Stimulated activated CD8-positive, alpha-beta memory T cell treated with anti-CD3 and anti-CD28 coated beads, Interleukin-7, amount 100 ng/mL, for 1 hour (primary cell): ENCODE data around the gene ADCY1.

Experiments
- DNase-seq, 2 donors: peaks; one replicate each; pipeline ENCODE4 v3.0.0-alpha.2; 2020; ENCODE audit warnings: low read depth in 2 of 2

The ADCY1 gene

DNA sequence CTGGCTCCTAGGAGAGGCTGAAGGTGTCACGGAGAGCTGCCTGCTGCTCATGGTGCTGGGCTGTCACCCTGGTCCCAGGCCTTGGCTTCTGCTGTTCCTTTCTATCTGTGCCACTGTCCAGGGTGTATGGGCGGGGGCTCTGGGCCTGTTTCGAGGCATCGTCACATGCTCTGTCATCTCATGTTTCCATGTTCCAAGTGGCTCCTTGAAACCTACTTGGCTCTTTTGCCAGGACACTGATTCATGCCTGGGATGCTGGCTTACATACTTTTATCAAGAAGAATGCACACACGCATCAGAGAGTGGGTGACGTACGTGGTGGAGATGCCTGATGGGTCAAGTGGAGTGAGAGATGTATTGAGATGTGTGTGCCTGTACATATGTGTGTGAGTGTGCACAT lies 50.9 kb downstream of the ADCY1 start:
- no peak for DNase-seq

DNA sequence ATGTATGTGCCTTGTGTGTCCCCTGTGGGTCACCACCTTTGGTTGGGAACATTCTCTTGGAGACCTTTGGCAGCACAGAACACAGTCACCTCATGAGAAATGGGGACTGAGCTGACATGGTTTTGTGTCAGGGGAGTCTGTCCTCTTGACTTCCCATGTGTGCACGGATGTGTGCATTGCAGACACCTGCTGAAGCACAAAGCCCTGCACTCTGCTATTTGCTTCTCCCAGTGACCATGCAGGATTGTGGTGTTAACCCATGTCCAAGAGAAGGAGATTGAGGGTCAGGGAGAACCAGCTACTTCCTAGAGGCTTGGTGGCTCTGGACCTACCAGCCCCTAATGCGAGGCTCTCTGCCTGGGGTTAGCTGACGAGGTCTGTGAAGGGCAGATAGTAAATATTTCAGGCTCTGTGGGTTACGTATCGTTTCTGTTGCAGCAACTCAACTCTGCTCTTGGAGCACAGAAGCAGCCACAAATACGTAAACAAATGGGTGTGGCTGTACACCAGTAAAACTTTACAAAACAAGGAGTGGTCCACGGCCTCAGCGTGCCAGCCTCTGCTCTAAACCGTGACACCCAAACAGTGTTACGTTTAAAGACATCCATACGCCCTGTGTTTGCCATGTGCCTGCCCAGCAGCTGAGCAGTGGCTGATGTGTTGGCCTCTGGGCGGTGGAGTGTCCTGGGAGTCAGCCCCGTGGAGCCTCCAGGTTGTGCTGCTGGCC lies 51.7 kb downstream of the ADCY1 start:
- no peak for DNase-seq

DNA sequence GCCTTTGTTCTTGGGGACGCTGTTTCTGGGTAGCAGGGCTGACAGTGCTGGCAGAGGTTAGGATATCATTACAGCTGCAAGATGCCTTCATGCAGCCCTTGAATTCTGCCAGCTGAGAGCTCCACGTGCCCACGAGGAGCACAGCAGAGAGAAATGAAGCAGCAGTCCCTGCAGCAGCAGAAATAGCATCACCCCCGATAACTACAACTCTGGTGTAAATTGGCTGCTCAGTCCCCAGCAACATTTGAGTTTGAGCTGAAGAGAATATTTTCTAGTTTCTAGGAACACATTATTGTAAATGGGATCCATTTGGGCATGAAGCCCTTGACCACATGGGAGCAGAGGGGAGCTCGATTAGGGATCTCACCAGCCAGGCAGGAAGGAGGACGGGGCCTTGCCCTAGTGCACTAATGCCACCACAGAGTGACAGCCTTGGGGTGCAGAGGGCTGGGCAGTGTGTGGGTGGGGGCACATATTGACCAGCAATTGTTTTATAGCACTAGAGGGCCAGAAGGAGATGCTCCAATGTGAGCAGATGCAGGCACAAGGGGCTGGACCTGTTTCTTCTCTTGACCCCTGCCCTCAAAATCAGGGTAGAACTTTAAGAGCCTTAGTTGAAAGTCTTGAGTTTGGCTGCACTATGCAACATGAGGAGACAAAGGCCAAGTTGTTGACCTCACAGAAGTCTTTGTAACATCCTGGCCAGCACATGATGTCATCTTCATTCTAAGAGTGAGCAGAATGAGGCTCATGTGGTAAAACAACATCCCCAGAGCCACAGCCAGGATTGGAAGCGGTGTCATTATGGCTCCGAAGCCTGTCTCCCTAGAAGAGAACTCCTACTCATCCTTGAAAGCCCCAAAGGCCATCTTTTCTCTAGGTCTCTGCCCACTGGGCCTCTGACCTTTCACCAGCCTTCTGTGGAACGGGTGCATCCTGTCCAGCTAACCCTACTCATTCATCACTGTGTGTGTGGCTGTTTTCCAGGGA lies 52.6 kb downstream of the ADCY1 start:
- no peak for DNase-seq

DNA sequence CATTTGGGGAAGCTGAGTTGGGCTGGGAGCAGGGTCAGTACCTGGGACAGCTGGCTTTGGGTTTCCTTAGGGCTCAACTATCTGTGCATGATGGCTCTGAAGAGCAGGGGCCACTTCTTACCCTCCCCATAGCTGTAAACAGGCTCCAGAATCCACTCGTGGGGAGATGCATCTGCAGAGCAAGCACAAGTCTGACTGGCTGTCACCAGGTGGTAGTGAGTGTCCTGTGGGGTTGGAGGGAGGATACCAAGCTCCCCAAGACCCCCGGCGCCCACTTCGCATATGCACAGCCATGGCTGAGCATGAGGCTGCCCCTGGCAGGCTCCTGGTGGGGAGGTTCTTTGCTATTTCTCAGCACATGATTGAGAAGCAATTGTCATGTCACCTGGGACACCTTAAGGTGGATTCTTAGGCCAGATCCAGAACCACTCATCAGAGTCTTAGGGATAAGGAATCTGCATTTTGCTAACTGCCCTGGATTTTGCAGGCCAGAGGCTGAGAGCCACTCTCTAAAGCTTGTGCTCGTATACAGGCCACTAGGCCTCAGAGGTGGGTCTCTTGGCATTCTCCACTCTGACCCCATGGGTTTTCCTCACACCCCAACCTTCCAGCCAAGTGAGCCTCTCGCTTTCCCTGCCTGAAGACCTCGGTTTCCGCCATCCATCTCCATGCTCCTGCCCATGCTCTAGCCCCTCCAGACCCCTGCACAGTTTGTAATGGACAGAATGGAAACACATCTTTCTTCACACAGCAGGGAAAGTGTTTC lies 53.7 kb downstream of the ADCY1 start:
- no peak for DNase-seq

DNA sequence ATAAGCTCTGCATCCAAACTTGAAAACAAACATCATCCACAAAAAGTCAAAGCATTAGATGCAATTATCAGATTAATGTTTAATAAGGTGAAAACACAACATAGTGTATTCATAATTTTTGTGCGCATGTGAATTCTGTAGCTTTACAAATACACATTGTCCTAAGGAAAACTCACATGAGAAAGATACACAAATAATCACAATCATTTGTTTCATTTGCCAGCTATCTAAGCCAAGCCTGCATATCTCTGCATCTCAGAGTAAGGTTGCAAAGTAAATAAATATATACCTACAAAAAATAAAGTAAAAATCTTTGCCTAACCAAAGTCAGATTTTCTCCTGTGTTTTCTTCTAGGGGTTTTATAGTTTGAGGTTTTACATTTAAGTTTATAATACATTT lies 57.4 kb downstream of the ADCY1 start:
- no peak for DNase-seq

DNA sequence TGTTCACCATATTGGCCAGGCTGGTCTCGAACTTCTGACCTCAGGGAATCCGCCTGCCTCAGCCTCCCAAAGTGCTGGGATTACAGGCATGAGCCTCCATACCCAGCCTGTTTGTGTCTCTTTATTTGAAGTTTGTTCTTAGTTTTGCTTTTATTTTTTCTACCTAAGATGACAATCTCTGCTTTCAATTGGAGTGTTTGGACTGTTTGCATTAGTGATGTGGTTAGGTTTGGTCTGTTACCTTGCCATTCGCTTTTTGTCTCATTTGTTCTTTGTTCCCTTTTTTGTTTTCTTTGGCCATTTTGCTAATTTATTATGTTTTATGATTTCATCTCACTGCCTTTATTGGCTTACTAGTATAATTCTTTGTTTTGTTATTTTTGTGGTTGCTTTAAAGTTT lies 62.6 kb downstream of the ADCY1 start:
- no peak for DNase-seq

DNA sequence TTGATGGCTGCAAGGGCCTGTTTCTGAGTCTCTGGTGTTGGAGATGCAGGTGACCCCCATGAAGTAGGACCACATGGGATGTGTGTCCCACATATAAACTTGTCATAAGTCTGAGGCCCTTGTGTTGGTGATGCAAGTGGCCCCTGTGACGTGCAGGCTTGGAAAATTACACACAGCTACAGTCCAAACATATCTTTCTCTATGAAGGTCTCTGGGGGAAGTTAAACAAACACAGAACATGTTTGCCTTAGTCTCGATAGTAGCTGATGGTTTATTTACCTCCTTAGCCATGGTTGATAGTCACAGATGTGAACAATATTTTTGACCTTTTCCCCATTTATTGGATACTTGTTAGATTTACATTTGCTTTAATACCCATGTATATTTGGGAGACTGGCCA lies 64.7 kb downstream of the ADCY1 start:
- DNase-seq, result no peak

DNA sequence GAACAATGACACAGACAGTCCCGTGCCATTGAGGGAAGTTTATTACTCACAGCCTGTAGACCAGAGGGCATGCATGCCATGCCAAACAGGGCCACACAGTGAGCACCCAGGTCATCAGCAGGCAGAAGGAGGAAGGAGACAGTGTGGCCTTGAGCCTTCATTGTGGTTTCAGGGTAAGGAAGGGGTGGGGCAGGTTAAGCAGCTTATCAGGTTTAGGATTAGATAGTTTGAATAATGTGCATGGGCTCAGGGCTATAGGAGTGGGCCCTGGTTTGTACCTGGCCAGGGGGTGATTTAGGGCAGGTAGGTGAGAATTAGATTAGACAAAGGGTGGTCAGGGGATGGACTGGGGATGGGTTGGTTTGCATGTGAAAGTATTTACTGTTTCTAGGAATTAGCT lies 67.9 kb downstream of the ADCY1 start:
- no peak for DNase-seq

DNA sequence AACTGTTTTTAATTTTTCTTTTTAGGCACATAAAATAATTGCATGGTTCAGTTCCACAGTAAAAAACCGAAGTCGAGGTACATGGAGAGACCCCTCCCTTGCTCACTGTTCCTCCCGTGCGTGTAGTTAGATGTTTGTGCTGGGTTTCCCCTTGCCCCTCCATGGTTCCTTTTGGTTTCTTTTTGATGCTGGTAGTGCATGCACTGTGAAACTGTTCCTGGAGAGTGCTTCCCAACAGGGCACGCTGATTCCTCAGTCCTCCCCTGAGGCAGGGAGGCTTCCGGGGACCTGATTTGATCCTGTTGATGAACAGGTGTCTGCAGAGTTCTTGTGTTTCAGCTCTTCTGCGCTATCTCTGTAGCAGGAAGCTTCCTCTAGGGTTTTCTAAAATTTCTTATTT lies 69.5 kb downstream of the ADCY1 start:
- no peak for DNase-seq

DNA sequence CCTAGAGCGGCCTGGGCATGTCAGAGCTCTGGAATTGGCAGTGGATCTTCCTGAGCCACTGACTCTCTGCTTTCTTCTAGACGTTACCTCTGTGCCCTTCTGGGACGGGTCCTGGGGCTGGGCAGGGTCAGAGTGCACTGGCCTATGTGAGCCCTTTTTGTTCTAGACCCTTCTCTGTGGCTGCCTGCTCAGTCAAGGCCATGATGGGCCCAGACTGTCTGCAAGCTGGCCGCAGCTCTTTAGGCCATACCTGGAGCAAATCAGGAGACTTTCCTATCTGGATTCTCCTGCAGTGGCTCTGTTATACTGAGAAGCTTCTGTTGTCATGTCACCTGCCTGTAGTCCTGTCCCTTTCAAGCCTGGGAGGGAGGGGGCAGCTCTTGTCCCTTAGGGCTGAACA lies 70.1 kb downstream of the ADCY1 start:
- no peak for DNase-seq

DNA sequence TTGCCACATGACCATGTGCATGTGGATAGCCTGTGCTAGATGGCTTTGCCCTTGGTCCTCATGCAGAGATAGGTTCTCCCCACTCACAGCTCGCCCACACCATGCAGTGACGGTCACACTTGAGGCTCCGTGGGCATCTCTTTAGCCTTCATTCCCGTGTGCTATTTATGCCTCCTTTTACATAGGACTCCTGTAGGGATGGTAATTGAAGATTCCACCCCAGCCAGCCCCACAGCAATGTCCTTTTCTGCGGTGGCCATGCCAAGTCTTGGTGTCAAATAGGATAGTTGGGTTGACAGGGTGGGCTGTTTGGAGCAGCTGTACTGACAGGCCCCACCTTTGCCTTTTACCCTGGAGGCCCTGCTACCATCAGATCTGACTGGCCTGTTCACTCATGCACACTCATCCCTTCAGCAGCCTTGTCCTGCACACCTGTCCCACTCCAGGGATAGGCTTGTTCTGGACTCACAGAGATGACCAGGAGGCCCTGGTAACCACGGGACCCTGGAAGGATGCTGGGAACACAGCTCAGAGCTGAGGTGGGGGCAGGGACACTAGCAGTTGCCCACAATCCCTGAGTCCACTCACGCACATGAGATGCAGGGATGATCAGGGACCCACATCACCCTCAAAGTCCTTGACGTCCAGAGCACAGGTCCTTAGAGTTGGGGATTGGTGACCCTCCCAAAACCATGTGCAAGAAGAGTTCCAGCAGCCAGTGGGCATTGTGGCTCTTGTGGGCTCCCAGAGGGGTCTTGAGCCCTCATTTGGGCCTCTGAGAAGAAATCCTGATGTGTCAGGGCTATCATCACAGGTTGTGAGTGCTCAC lies 71.2 kb downstream of the ADCY1 start:
- DNase-seq, result no peak

DNA sequence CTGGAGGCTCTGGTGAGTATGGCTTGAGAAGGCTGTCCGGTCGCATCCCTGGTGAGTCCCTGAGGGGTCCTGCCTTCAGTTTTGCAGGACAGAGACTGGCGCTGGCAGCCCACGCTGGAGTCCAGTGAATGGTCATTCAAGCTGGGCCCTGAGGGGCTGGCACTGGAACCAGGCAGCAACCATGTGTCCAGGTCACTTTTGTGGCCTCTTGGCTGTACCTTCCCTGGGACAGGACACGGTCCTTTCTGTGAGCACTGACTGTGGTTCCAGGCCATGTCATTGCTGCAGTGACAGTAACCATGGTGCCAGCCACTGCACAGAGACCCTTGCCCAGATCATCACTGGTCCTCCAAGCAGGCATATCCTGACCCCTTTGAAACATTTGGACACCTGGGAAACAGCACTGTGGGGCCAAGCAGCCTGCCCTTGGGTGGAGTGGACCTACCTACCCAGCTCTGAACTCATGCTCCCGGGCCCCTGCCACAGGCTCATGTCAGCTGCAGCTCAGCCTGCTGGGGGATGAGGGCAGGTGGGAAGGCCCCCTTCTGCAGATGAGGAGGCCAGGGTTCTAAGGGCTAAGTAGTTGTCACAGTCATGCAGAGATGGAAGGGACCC lies 72.1 kb downstream of the ADCY1 start:
- no peak for DNase-seq

DNA sequence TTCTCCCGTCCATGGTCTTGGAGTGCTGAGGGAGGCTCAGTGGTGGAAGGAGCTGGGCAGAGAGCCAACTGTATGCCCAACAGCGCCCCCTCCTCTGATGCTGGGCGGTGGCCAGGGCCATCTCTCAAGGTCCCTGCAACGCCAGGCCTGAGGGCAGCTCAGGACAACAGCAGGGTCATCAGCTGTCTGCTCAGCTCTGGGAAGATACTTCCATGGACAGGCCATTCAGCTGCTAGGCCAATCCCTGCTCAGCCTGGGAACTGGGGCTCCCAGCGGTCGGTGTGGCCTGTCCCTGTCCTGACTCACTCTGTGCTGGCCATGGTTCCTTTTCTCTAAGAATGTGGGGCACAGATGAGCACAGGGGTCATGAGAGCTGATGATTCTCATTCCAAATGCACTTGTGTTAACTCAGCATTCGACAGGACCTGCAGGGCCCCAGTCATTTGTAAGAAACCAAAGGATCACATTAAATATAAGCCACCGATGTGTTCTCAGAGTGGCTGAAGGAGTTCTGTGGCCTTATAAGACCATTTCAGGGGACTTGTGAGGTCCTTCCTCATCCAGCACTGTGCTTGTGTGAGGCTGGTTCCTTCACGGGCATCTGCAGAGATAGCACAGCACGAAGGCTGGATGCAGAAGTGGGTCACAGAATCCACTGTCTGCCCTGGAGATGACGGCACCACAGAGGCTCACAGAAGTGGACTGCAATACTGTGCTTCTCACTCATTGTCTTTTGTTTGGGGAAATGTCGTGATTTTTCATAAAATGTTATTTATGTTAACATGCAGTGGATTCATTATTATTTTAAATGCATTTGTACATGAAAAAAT lies 73.0 kb downstream of the ADCY1 start:
- no peak for DNase-seq

DNA sequence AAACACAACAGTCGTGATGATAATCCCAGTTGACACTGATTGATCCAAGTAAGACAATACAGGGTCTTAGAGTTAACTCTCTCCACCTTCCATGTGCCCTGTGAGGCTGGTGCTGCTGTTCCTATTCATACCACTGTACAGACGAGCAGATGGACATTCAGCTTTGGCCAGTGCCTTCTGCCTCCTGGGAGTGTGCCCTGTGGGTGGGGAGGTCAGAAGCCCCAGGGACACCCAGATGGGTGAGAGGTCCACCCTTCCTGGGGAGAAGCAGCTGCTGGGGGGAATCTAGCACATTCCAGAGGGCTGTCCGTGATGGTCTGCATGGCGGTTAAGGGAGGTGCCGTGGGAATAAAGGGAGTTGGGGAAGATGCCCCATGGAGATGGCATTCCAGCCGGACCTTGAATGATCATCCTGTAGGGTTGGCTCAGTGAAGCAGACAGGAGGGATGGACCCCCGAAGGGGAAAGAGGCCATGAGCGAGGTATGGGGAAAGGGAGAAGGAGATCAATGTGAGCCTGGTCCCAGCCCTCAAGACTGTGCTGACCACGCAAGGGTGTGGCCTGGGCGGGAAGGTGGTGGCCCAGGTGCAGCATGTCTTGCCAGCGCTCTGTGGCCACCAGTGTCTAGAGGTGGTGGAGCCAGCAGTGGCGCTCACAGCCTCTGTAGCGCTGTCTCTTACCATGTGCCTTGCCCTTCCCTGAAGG lies 74.0 kb downstream of the ADCY1 start:
- DNase-seq, result no peak

DNA sequence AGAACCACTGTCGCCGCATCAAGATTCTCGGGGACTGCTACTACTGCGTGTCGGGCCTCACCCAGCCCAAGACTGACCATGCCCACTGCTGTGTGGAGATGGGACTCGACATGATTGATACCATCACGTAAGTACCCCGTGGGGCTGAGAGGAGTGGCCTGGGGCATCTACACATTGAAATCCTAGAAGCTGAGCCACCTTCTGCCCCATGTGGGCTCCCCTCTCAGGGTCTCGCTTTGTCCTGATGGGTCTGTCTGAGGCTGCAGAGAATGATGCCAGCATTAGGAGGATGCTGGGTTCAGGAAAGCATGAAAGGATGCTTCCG lies 74.5 kb downstream of the ADCY1 start:
- no peak for DNase-seq

DNA sequence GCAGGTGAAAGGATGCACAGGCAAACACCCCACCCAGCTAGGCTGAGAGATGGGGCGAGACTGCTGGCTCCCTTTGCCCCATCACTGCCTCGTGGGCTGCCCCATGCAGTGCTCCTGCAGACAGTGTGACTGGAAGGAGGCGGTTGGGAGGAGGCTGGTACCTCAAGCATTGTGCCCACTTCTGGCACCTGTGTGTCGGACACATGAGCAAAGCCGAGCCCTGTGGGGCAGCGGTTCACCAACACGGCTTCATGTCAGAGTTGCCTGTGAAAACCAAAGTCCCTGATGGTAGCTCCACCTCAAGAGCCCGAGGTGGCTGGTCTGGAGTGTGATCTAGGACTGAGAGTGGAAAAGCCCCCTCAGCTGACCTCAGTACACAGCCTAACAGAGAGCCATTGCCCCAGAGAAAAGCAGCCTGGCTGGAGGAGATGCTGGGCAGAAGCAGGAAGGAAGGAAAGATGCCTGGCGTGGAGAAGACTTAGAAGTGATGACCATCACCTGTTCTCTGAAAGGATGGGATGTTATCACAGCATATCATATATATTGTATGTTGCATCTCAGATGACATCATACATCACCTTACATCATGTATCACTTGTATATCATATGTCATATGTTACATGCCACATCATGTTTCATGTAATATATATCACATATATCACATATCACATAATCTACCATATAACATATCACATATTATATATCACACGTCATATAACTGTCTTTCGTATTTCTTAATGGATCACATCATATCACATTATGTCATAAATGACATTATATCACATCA lies 75.6 kb downstream of the ADCY1 start:
- DNase-seq, result no peak

DNA sequence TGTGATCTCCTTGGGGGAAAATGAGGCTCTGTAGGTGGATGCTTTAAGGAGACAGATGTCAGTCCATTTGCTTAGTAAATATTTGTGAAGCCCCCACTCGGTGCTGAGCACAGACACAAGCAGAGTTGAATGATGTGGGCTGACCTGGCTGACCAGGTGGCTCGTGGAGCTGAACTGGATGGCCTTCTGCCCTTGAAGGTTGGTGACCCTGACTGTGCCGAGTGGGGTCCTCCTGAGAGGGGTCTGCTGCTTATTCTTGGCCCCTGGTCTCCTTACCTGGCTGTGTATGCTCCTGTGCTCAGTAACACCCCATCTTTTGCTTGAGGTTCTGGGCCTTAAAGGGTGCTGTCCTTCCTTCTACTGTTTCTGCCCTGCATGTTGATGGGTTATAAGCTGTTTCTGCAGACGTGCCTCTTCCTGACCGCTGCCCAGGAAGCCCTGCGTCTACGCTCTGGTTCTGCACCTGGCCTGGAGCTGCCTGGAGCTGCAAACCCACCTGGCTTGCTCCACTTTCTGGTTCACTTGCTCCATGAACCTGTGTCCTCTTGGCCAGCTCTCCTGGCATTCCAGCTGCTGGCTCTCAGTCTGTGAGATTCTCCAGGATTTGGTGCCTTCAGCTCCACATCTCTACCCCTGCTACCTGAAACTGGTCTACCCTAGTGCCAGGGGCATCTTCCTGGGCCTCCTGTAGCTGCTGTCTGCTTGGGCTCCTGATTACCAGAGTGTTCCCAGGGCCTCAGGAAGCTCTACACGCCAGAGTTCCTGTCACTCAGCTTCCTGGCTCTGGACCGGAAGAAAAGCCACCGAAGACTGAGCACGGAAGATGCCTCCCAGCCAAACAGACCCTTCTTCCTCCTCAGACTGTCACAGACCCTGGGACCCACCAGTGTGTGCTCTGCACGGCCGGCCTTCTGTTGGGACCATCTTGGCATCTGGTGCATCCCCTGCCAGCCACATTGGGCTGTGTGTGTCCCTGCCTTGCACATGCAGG lies 76.5 kb downstream of the ADCY1 start:
- DNase-seq, result no peak

DNA sequence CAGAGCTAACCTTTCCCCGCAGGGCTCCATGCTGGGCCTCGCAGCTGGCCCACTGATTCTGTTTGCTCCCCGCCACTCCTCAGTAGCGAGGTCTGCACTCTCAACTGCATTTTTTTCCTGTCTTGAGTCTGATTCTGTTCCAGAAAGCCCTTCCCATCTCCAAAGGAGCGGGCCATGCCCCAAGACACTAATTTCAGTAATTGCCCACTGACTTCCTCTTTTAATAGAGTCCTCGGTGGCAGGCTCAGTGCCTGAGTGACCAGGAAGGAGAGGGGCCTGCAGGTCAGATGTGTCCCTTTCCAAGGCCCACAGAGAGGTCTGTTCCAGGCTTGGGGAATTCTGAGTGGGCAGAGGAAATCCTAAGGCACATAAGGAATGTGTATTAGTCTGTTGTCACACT lies 77.4 kb downstream of the ADCY1 start:
- DNase-seq, result no peak
